Subcutaneous adipose tissue (tissue), 4 donors: Measurements from ENCODE around the gene SPRYD4. TPM values are rescaled to one million over a fixed set of nuclear protein-coding genes. Genes with fewer than 3 reads are reported as not detected.

Source experiments
- total RNA-seq, 4 donors: library from RNA; depleted of rRNA; stranded (reverse); fragments of >200 nt; gene quantifications; one replicate each; pipeline ENCODE4 v1.1.0, GENCODE V29; 2016
- TF ChIP-seq, protein P1 (sequence below): fragments of 450-650 bp; IDR thresholded peaks from one replicate; pipeline ENCODE4 v1.5.1; 2016; ENCODE audit warnings: low read depth, mild to moderate bottlenecking, control low read depth, antibody characterized with exemption, moderate library complexity

The SPRYD4 gene
- total RNA-seq, 4 donors from 2014 or later: 1.5 to 3.2 (median 1.8) TPM

DNA sequence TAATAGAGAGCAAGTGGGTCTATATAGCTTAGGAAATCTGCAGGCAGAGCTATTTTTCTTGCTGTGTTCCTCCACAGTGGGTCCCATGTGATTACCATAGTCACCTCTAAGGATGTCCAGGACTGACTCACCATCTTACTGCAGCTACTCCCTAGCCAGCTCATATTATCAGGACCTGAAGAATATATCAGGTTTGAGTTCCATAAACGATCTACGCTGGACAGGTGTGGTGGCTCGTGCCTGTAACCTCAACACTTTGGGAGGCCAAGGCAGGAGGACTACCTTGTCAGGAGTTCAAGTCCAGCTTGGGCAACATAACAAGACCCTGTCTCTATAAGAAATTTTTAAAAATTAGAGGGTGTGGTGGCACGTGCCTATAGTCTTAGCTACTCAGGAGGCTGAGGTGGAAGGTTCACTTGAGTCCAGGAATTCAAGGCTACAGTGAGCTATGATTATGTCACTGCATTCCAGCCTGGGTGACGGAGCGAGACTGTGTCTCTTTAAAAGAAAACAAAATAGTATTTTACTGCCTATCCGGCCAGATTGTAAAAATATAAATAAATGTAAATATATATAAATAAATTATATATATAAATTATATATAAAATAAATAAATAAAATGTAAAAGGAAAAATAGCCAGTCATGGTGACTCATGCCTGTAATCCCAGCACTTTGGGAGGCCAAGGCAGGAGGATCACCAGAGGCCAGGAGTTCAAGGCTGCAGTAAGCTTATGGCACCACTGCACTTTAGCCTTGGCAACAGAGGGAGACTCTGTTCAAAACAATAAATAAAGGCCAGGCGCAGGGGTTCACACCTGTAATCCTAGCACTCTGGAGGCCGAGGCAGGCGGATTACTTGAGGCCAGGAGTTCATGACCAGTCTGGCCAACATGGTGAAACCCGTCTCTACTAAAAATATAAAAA lies 6.9 kb upstream of the SPRYD4 start:
- TF ChIP-seq, protein P1, sequence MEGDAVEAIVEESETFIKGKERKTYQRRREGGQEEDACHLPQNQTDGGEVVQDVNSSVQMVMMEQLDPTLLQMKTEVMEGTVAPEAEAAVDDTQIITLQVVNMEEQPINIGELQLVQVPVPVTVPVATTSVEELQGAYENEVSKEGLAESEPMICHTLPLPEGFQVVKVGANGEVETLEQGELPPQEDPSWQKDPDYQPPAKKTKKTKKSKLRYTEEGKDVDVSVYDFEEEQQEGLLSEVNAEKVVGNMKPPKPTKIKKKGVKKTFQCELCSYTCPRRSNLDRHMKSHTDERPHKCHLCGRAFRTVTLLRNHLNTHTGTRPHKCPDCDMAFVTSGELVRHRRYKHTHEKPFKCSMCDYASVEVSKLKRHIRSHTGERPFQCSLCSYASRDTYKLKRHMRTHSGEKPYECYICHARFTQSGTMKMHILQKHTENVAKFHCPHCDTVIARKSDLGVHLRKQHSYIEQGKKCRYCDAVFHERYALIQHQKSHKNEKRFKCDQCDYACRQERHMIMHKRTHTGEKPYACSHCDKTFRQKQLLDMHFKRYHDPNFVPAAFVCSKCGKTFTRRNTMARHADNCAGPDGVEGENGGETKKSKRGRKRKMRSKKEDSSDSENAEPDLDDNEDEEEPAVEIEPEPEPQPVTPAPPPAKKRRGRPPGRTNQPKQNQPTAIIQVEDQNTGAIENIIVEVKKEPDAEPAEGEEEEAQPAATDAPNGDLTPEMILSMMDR: no peak

DNA sequence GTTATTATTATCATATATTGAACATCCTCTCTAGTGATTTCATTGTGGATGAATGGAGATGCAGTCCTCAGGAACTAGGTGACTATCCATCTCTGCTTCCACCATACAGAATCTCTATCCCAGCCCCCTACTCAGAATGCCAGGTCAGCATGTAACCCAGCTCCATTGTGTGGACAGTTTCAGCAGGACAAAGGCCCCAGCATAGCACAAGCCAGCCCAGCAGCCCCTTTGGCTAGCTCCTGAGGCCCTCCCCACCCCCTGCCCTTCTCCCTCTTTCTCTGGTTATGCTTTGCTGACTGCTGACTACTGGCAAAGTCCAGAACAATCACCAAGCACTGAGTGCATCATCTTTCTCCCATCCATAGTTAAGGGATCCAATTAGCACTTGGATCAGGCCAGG lies 5.8 kb upstream of the SPRYD4 start:
- TF ChIP-seq, protein P1: no peak

DNA sequence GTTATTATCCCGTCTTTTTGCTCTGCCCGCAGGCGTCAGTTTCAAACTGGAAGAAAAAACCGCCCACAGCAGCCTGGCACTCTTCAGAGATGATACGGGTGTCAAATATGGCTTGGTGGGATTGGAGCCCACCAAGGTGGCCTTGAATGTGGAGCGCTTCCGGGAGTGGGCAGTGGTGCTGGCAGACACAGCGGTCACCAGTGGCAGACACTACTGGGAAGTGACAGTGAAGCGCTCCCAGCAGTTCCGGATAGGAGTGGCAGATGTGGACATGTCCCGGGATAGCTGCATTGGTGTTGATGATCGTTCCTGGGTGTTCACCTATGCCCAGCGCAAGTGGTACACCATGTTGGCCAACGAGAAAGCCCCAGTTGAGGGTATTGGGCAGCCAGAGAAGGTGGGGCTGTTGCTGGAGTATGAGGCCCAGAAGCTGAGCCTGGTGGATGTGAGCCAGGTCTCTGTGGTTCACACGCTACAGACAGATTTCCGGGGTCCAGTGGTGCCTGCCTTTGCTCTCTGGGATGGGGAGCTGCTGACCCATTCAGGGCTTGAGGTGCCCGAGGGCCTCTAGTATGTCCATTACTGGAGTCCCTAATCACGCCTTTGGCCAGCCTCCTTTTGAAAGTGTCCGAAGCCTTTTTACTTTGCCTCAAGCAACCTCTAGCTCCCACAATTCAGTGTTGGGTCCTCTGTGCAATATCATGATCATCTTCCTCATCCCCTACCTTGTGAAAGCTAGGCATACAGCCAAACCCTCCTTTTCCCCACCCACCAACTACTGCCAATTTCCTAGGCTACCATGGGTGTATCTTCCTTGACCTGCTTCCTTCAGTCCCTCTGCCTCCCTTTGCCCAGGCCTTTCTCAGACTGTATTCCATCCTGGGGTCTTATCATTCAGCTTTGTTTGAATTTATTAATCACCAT lies 891 bp downstream of the SPRYD4 start:
- TF ChIP-seq, protein P1: no peak

DNA sequence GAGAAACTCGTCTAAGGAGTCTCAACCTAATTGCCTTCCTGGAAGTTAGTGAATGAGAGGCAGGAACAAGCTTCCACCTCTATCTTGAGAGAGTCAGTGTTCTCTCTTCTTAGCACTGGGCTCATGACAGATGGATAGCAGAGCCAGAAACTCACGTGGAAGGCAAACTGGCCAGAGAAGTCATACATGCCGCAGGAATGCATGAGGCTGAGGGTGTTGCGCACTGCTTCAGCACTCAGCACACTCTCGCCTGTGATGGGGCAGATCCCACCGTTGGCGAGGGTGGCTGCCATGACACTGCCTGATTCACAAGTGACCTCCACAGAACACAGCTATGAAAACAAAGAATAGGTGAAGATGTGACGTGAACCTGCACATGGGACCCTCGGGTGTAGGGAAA lies 6.0 kb downstream of the SPRYD4 start:
- TF ChIP-seq, protein P1: no peak

DNA sequence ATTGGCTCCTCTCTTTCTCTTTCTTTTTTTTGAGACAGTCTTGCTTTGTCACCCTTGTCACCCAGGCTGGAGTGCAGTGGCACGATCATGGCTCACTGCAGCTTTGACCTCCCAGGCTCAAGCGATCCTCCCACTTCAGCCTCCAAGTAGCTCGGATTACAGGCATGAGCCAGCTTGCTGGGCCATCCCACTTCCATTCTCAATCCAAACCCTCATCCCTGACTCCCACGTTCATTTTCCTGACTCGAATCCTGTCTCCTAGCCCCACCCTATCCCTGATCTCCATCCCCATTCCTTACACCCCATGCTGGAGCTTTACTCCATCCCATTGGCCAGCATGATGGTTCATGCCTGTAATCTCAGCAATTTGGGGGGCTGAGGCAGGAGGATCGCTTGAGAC lies 7.8 kb downstream of the SPRYD4 start:
- TF ChIP-seq, protein P1: no peak

DNA sequence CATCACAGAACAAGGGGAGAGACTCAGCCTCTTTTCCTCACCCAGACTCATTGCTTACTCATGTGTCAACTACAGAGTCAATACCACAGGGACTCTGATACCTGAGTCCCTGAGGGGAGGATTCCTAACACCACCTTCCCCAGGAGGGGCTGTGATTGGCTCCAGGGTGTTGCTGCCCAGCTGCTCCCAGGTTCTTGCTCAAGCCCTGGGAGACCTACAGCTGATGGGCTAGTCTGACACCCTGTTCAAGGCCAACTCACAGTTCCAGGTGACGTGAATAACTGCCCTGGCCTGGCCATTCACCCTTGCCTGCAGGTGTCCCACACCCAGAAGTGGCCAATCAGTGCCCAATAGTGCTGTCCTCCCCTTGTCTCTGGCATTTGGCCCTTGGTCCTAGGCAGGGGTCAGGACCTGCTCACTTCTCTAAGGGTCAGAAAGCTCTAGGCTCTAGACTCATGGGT lies 8.6 kb downstream of the SPRYD4 start:
- TF ChIP-seq, protein P1: no peak
